ENCODE results near the gene CTCFL. TPM values are rescaled to one million over a fixed set of nuclear protein-coding genes. Genes with fewer than 3 reads are reported as not detected.

CTCFL gene
- total and polyA plus RNA-seq, 2 of the 13 experiments (the other 11 are each of a cell fraction or from before 2014, with no cell fraction given): 0.04 TPM; not detected in 1

- TF ChIP-seq ZBTB40 (IDR thresholded peaks at IDR 0.05) (no peak), ZBTB40 (CRISPR knock-in tag; IDR thresholded peaks at IDR 0.05) (peak; percentile 45; the same call in 1 of the 2 replicates), ZNF205 (CRISPR knock-in tag; IDR thresholded peaks at IDR 0.05) (no peak), NCOA5 (CRISPR knock-in tag; IDR thresholded peaks at IDR 0.05) (no peak), ZNF446 (CRISPR knock-in tag; IDR thresholded peaks at IDR 0.05) (peak; percentile 63; the same call in 1 of the 2 replicates), ZNF263 (CRISPR knock-in tag; IDR thresholded peaks at IDR 0.05) (no peak), KAT8 (CRISPR knock-in tag; IDR thresholded peaks at IDR 0.05) (no peak), PITX1 (CRISPR knock-in tag; IDR thresholded peaks at IDR 0.05) (peak; percentile 60; the same call in 1 of the 2 replicates), ZNF777 (CRISPR knock-in tag; IDR thresholded peaks at IDR 0.05) (no peak), ZNF274 (CRISPR knock-in tag; IDR thresholded peaks at IDR 0.05) (peak; percentile 82; the same call in 1 of the 2 replicates), MYNN (CRISPR knock-in tag; IDR thresholded peaks at IDR 0.05; ENCODE audit: low read depth) (no peak), ATF5 (CRISPR knock-in tag; IDR thresholded peaks at IDR 0.05; ENCODE audit: low read depth) (no peak), SPEN (CRISPR knock-in tag; IDR thresholded peaks at IDR 0.05; ENCODE audit: low read depth) (no peak), GATA4 (IDR thresholded peaks at IDR 0.05; ENCODE audit: borderline replicate concordance, low read depth) (no peak), KDM2A (CRISPR knock-in tag; IDR thresholded peaks at IDR 0.05; ENCODE audit: borderline replicate concordance, low read depth) (no peak), ARID3A (IDR thresholded peaks at IDR 0.05; ENCODE audit: low read depth, low read length) (no peak), ZNF749 (CRISPR knock-in tag; IDR thresholded peaks at IDR 0.05; ENCODE audit: borderline replicate concordance) (no peak), TFDP1 (CRISPR knock-in tag; IDR thresholded peaks at IDR 0.05; ENCODE audit: borderline replicate concordance) (no peak)
Observed at GRCh38 chr20:57529160-57529585, 4.2 kb upstream of the CTCFL start (continued).
